NK-92 (cell line): ENCODE data around the gene CD3G.
"Not testable (repeated sequence)": the region's sequence is repeated elsewhere in the genome, so short reads cannot be mapped to it uniquely, and the experiment has no call there.

Source experiments
- DNase-seq: peaks from one replicate; lab custom pipeline; 2025; ENCODE audit not compliant: unreplicated experiment; lab: John Stamatoyannopoulos, UW

Gene CD3G

GRCh38 chr11:118343981-118344515, at the start of gene CD3G:
CD3G (plus strand) TSS chr11:118344344; CDS start chr11:118344424, 80 bp downstream.
- no peak for DNase-seq

DNA sequence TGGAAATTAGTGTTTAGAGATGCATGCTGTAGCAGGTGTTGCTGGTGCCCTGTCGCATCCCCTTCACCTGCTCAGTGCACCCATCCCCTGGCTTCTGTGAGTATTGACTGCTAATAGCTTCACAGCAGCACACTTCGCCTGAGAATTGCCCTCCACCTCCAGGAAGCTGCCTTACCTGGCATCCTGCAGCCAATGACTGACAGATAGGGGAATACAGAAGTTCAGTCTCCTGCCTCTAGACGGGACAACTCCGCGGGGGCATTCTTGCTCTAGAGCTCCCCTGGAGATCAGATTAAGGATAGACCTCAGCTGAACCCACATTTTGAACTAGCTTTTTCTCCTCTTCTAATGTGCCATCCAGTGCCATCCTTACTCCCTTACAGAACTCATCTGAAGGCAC, 48.9 kb upstream of the CD3G start:
- DNase-seq = no peak

DNA sequence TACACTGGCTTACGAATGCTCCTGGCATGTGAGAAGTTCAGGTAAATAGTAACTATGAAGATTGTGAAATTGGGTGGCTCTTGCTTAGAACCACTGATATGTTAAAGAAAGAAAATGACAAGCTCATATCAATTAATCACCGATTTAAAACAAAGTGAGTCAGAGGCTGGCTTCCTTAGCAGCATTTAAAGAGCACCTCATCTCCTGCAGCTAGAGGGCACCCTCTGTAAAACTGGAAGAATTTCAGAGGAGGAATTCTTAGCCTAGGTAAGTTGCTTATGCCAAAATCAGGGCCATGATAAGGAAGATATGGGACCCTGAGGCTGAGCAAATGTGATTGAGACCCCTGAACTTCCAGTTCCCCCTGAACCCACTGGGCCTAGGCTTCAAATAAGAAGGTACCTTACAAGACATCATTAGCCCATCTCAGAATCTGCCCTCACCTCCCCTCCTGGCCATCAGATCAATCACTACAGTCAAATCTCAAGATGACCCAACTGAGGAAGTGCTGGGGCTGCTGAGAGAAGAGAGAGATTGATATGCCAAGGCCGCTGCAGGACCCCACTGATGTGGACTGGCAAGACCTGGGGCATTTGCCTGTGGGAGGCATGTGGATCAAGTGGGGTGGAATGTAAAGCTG, 48.2 kb upstream of the CD3G start:
- DNase-seq = no peak

- DNase-seq = no peak
Measured at GRCh38 chr11:118301600-118302195, 42.4 kb upstream of the CD3G start.

GRCh38 chr11:118304227-118304567, 39.9 kb upstream of the CD3G start:
- no peak for DNase-seq

DNA sequence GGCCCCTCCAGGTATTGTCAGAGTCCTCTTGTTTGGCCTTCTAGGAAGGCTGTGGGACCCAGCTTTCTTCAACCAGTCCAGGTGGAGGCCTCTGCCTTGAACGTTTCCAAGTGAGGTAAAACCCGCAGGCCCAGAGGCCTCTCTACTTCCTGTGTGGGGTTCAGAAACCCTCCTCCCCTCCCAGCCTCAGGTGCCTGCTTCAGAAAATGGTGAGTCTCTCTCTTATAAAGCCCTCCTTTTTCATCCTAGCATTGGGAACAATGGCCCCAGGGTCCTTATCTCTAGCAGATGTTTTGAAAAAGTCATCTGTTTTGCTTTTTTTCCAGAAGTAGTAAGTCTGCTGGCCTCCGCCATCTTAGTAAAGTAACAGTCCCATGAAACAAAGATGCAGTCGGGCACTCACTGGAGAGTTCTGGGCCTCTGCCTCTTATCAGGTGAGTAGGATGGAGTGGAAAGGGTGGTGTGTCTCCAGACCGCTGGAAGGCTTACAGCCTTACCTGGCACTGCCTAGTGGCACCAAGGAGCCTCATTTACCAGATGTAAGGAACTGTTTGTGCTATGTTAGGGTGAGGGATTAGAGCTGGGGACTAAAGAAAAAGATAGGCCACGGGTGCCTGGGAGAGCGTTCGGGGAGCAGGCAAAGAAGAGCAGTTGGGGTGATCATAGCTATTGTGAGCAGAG, 39.4 kb upstream of the CD3G start, which contains the start of gene CD3E:
TSS of gene CD3E (plus strand) at position 163 of the 681 bp plus-strand sequence. CDS start at position 386, 223 bp downstream.
- no peak for DNase-seq

DNA sequence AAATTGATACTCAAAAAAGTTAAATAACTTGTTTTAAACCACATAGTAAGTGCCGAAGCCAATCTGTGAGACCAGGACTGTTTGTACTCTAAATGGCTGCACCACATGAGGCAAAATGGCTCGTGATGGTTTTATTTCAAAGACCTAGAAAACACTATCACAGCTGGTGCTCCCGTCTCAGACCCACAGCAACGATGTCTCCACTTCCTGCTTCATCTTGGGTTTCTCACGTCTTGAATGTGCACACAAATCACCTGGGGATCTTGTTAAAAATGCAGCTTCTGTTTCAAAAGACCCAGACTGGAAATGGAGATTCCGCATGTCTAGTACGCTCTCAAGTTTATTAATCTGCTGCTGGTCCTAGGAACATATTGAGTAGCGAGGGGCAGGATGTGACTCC, 38.4 kb upstream of the CD3G start:
- no peak for DNase-seq

- DNase-seq = no peak
Measured at GRCh38 chr11:118306556-118306955, 37.6 kb upstream of the CD3G start.

DNA sequence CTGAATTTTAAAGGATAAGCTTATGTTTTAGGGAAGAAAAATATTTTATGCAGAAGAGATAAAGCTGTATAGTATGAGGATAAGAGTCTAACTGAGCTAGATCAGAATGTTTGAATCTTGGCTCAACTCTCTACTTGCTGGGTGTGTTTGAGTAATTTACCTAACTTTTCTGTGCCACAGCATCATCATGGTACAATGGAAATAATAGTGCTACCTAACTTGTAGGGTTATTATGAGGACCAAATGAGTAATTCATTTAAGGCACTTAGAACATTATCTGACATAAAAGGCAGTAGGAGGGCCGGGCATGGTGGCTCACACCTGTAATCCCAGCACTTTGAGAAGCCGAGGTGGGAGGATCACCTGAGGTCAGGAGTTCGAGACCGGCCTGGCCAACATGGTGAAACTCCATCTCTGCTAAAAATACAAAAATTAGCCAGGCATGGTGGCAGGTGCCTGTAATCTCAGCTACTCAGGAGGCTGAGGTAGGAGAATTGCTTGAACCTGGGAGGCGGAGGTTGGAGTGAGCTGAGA, 35.1 kb upstream of the CD3G start:
- DNase-seq = not testable (repeated sequence)

- DNase-seq = no peak
Measured at GRCh38 chr11:118310271-118310670, 33.9 kb upstream of the CD3G start.

GRCh38 chr11:118310781-118311485, 33.2 kb upstream of the CD3G start:
- DNase-seq = no peak

- no peak for DNase-seq
Measured at GRCh38 chr11:118311518-118311917, 32.6 kb upstream of the CD3G start.

DNA sequence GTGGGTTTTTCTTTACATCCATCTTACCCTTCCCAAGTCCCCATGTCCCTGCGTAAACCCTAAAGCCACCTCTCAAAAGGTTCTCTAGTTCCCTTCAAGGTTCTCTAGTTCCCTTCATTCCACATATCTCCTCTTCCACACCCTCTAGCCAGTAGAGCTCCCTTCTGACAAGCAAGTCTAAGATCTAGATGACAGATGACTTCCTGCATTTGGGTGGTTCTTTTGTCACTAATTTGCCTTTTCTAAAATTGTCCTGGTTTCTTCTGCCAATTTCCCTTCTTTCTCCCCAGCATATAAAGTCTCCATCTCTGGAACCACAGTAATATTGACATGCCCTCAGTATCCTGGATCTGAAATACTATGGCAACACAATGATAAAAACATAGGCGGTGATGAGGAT, 31.8 kb upstream of the CD3G start:
- no peak for DNase-seq

DNA sequence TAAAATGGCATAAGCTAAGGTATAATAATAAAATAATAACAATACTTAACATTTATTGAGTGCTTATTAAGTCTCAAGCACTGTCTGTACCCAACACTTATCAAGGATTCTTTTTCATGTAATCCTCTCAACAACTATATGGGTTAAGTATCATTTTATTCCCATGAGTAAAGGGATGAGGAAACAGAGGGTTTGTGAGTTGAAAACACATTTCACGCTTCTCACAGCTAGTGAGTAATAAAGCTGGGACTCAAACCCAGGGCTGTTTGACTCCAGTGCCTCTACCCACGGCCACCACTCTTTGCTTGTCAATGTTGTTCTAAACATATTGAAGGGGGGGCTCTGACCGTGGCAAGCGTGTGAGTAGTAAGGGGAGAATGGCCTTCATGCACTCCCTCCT, 30.9 kb upstream of the CD3G start:
- no peak for DNase-seq

DNA sequence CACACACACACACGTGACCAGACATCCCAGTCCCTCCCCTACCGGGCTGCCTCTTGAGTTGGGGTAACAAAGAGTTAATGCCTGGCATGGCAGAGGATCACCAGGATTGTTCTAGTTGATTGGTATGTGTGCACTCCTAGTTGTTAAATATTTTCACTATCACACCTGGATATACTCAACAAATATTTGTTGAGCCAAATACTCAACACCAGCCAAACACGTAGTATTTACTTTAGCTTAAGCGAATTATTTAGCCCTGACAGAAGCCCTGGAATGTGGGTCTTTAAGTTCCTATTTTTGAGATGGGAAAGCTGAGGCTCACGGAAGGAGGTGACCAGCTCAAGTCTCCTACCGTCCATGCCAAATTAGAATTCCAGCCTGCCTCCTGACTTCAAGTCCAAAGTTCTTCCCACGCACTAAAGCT, 29.1 kb upstream of the CD3G start:
- DNase-seq = no peak

DNA sequence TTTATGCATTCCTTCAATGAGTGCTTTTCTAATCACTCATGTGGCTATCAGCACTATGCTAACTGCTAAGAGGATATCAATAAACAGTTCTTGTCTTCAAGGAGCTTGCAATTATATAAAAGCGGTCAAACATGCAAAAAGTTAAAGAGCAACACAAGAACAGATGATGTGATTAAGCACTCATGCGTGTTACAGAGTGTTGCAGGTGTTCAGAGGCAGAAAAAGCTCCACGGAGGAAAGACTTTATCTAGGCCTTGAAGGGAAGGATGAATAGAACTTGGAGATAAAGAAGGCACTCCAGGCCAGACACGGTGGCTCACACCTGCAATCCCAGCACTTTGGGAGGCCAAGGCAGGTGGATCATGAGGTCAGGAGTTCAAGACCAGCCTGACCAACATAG, 26.0 kb upstream of the CD3G start:
- no peak for DNase-seq

GRCh38 chr11:118318581-118319336, 25.4 kb upstream of the CD3G start:
- DNase-seq = no peak

- DNase-seq = no peak
Measured at GRCh38 chr11:118319337-118319707, 24.8 kb upstream of the CD3G start.

DNA sequence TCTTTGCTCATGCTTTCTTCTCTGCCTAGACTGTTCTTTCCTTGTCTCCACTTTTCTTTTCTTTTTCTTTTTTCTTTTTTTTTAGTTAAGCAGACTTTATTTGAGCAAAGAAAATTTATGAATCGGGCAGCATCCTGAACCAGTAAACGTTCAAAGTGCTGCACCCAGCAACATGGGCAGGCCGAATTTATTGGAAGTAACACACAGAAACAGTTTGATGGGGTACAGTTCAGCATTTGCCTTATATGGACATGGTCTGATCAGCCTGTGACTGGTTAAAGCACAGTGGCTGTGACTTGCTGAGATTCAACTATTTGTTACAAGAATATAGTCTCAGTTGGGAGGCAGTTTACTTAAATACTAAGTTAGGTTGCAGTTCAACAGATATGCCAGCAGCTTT, 23.6 kb upstream of the CD3G start:
- no peak for DNase-seq

GRCh38 chr11:118321386-118322082, 22.6 kb upstream of the CD3G start:
- DNase-seq = no peak
